GM10266 (cell line): ENCODE measurements around the gene YAE1.

Source experiments
- DNase-seq: peaks from one replicate; pipeline ENCODE4 v3.0.0; 2012; ENCODE audit errors: extremely low spot score
- CTCF ChIP-seq: IDR thresholded peaks from 2 replicates; pipeline ENCODE4 v1.5.1; 2012; ENCODE audit warnings: mild to moderate bottlenecking, low read depth; ENCODE audit not compliant: control insufficient read depth, insufficient read depth; ENCODE audit errors: missing control alignments

YAE1 gene

GRCh38 chr7:39588416-39588815 lies 22.2 kb downstream of the YAE1 start:
- no peak for TF ChIP-seq CTCF
- DNase-seq, result no peak

- DNase-seq, result peak; percentile 56
These were observed 23.3 kb downstream of the YAE1 start for GRCh38 chr7:39589323-39590111.

GRCh38 chr7:39592586-39592985 lies 26.4 kb downstream of the YAE1 start:
- no peak for TF ChIP-seq CTCF

More at GRCh38 chr7:39589323-39590111, 23.3 kb downstream of the YAE1 start:
- TF ChIP-seq CTCF, result no peak

GRCh38 chr7:39594988-39595620 lies 28.9 kb downstream of the YAE1 start:
- no peak for DNase-seq
- TF ChIP-seq CTCF, result no peak

More at GRCh38 chr7:39592586-39592985, 26.4 kb downstream of the YAE1 start:
- DNase-seq, result no peak

- no peak for DNase-seq
- TF ChIP-seq CTCF, result no peak
These were observed 36.1 kb downstream of the YAE1 start for GRCh38 chr7:39602351-39602750.

GRCh38 chr7:39603924-39604323 lies 37.7 kb downstream of the YAE1 start:
- DNase-seq, result no peak
- TF ChIP-seq CTCF, result no peak

- no peak for DNase-seq
- no peak for TF ChIP-seq CTCF
These were observed 38.9 kb downstream of the YAE1 start for GRCh38 chr7:39605087-39605486.
